Uterus (tissue), 2 donors: ENCODE data around the gene SPTLC3.

ENCODE experiments used
- CTCF ChIP-seq, 4 experiments: fragments of 200-600 bp in 2 of 4; fragments of 450-650 bp in 2 of 4; sonication (generic) in 2 of 4; IDR thresholded peaks; one replicate each; pipeline ENCODE4 v1.5.1; 2016 to 2019; ENCODE audit warnings: antibody characterized with exemption in 4 of 4, mild to moderate bottlenecking in 2 of 4, moderate library complexity in 1 of 4
- POLR2A ChIP-seq, 2 donors: fragments of 450-650 bp; IDR thresholded peaks; one replicate each; pipeline ENCODE4 v1.6.1; 2016; ENCODE audit warnings: antibody characterized with exemption in 2 of 2, mild to moderate bottlenecking in 1 of 2, moderate library complexity in 1 of 2

GRCh38 chr20:13200767-13201500 is 192.2 kb downstream of the SPTLC3 start:
- TF ChIP-seq CTCF (IDR thresholded peaks at IDR 0.05) (no peak), POLR2A (IDR thresholded peaks at IDR 0.05) (no peak)
